ENCODE results near the gene GRM4. TPM values are rescaled to one million over a fixed set of nuclear protein-coding genes. Genes with fewer than 3 reads are reported as not detected.

Gene GRM4
- total RNA-seq, 4 donors from 2014 or later, result not detected

DNA sequence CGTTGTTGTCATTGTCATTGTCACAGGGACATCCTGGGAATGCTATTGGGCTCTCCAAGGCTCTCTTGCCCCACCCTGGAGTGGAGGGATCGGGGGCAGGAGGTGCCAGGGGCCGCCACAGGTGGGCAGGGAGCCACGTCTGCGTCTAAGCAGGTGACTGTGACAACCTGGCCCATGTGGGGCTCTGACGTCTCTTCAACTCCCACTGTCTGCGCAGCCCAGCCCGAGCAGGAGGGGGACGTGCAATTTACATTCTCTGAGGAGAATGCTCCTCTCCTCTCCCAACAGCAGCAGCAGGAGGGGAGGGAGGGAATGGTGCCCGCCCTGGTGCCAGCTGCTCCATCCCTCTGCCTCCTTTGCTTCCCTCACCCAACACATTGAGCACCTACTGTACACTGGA lies 50.1 kb downstream of the GRM4 start:
- no peaks in the 10 kb centered on the region for H3K36me3 ChIP-seq
- no peak for DNase-seq (ENCODE audit: low spot score in 2 of 2)
- H3K27ac ChIP-seq, result no peak overlapping the region
- H3K27me3 ChIP-seq, result peaks cover 65% of the 10 kb centered on the region
- H3K9me3 ChIP-seq, result no peaks in the 10 kb centered on the region
- peaks cover 6% of the 10 kb centered on the region for H3K4me1 ChIP-seq
- WGBS, result 52% methylated on average over 10 of the region's 10 CpGs
- H3K4me3 ChIP-seq, result no peak overlapping the region
- TF ChIP-seq CTCF (IDR thresholded peaks at IDR 0.05), result no peak
- no peak for TF ChIP-seq POLR2A (IDR thresholded peaks at IDR 0.05)
- no peak for TF ChIP-seq POLR2AphosphoS5 (IDR thresholded peaks at IDR 0.05)

GRCh38 chr6:34095136-34095505 lies 50.8 kb downstream of the GRM4 start:
- WGBS, result 60% methylated on average over 7 of the region's 7 CpGs
- Histone ChIP-seq H3K27ac (no peak overlapping the region), H3K4me1 (peaks cover 6% of the 10 kb centered on the region), H3K9me3 (no peaks in the 10 kb centered on the region), H3K27me3 (peaks cover 65% of the 10 kb centered on the region), H3K4me3 (no peak overlapping the region), H3K36me3 (no peaks in the 10 kb centered on the region)
- TF ChIP-seq CTCF (IDR thresholded peaks at IDR 0.05) (no peak), POLR2AphosphoS5 (IDR thresholded peaks at IDR 0.05) (no peak), POLR2A (IDR thresholded peaks at IDR 0.05) (no peak), EP300 (IDR thresholded peaks at IDR 0.05) (no peak)
- no peak for DNase-seq (ENCODE audit: low spot score in 2 of 2)

- Histone ChIP-seq H3K27me3 (peaks cover 65% of the 10 kb centered on the region), H3K9me3 (no peaks in the 10 kb centered on the region), H3K4me3 (no peak overlapping the region), H3K4me1 (peaks cover 6% of the 10 kb centered on the region), H3K27ac (no peak overlapping the region), H3K36me3 (no peaks in the 10 kb centered on the region)
- TF ChIP-seq EP300 (IDR thresholded peaks at IDR 0.05) (no peak), POLR2AphosphoS5 (IDR thresholded peaks at IDR 0.05) (no peak), POLR2A (IDR thresholded peaks at IDR 0.05) (no peak), CTCF (IDR thresholded peaks at IDR 0.05) (no peak)
- WGBS, result 35% methylated on average over 12 of the region's 12 CpGs
- DNase-seq (ENCODE audit: low spot score in 2 of 2), result no peak
Observed at GRCh38 chr6:34094474-34095135, 51.3 kb downstream of the GRM4 start.

DNA sequence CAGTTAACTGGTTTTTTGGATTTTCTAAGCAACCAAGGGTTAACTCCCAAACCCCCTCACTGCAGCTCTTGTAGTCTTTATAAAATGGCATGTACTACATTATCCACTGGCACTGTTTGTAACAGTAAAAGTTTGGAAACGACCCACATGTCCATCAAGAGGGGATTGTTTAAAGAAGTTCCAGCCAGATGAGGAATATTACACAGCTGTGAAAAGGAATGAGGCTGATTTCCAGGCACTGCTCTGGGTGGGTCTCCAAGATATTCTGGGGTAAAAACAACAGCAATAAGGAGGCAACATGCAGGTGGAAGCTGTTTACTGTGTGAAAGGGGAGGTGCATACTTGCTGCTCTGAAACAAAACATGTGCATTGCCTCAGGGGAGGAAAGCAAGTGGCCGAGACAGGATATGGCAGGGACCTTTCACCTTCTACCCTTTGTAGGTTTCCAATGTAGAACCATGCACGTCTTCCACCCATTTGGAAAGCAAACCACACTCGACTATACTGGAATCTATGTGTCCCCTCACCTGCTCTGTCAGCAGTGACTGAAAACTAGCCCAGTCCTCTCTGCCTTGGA lies 51.9 kb downstream of the GRM4 start:
- H3K27me3 ChIP-seq, result peaks cover 63% of the 10 kb centered on the region

More for the DNA sequence above, 51.9 kb downstream of the GRM4 start:
- no peaks in the 10 kb centered on the region for H3K36me3 ChIP-seq
- no peak for TF ChIP-seq POLR2AphosphoS5 (IDR thresholded peaks at IDR 0.05)
- no peak for TF ChIP-seq CTCF (IDR thresholded peaks at IDR 0.05)
- no peak for TF ChIP-seq POLR2A (IDR thresholded peaks at IDR 0.05)
- TF ChIP-seq EP300 (IDR thresholded peaks at IDR 0.05), result no peak
- H3K9me3 ChIP-seq, result no peaks in the 10 kb centered on the region
- no peak overlapping the region for H3K4me3 ChIP-seq
- WGBS, result 39% methylated on average over 4 of the region's 4 CpGs
- no peak for DNase-seq (ENCODE audit: low spot score in 2 of 2)
- H3K4me1 ChIP-seq, result peaks cover 6% of the 10 kb centered on the region
- no peak overlapping the region for H3K27ac ChIP-seq
